ENCODE results near the gene MAP7.
A peak's percentile ranks its signal among the peaks of the same experiment; 100 is the strongest.
"Not testable (repeated sequence)": the region's sequence is repeated elsewhere in the genome, so short reads cannot be mapped to it uniquely, and the experiment has no call there.

MAP7 gene

DNA sequence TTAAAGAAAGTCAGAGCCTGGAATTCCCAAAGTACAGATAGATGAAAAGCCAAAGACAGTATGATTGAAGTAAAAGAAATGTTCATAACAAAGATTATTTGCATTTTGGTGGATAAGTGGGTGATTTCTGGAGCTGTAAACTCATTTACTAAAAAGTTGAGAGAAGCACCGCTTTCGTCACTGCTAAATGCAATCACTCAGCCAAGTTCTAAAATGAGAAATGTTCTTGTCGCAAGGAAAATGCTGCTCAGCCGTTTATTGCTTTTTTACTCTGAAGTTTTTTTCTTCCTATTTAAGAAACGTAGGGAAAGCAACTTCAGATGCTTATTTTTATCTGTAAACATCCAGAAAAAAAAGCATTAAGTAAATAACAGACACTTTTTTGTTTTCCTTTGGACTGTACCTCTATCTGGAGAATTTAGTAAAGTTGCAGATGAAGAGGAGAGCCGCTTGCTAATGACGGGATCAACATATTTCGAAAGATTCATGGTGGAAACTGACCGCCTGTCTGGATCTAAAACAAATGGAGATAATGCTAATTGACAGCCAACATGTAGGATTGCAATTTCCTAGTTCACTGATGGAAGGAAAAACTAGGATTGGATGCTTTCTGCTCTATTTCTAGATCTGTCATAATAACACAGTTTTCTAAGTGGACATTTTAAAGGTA, 166.8 kb downstream of the MAP7 start:
- TF ChIP-seq, protein P1, sequence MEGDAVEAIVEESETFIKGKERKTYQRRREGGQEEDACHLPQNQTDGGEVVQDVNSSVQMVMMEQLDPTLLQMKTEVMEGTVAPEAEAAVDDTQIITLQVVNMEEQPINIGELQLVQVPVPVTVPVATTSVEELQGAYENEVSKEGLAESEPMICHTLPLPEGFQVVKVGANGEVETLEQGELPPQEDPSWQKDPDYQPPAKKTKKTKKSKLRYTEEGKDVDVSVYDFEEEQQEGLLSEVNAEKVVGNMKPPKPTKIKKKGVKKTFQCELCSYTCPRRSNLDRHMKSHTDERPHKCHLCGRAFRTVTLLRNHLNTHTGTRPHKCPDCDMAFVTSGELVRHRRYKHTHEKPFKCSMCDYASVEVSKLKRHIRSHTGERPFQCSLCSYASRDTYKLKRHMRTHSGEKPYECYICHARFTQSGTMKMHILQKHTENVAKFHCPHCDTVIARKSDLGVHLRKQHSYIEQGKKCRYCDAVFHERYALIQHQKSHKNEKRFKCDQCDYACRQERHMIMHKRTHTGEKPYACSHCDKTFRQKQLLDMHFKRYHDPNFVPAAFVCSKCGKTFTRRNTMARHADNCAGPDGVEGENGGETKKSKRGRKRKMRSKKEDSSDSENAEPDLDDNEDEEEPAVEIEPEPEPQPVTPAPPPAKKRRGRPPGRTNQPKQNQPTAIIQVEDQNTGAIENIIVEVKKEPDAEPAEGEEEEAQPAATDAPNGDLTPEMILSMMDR (IDR thresholded peaks at IDR 0.05; ENCODE audit: insufficient read depth, low read depth, low read length, missing control alignments): no peak
- DNase-seq (ENCODE audit: low read depth): no peak
- H3K4me3 ChIP-seq (ENCODE audit: low read depth, low read length): no peak overlapping the region

GRCh38 chr6:136382676-136383252, 167.5 kb downstream of the MAP7 start:
- DNase-seq (ENCODE audit: low read depth): no peak
- TF ChIP-seq, protein P1 (IDR thresholded peaks at IDR 0.05; ENCODE audit: insufficient read depth, low read depth, low read length, missing control alignments): no peak
- H3K4me3 ChIP-seq (ENCODE audit: low read depth, low read length): no peak overlapping the region

DNA sequence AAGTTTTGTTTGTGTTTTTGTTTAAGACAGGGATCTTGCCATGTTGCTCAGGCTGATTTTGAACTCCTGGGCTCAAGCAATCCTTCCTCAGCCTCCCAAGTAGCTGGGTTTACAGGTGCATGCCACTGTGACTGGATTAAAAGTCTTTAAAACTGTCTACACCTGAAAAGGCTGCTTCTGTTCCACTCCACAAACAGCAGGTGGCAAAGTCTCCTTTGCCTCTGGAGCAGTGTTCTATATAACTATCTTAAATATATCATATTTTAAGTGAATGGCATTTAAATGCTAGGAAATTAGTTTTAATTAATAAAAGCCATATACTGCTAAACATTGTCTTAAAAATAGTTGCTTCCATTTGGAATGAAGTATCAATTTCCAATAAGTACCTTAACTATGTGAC, 171.3 kb downstream of the MAP7 start:
- H3K4me3 ChIP-seq (ENCODE audit: low read depth, low read length): no peak overlapping the region
- TF ChIP-seq, protein P1 (IDR thresholded peaks at IDR 0.05; ENCODE audit: insufficient read depth, low read depth, low read length, missing control alignments): no peak
- DNase-seq (ENCODE audit: low read depth): no peak

- not testable (repeated sequence) for H3K4me3 ChIP-seq (ENCODE audit: low read depth, low read length); DNase-seq (ENCODE audit: low read depth)
Observed at GRCh38 chr6:136375836-136376235, 174.4 kb downstream of the MAP7 start.

- DNase-seq (ENCODE audit: low read depth): no peak
- no peak overlapping the region for H3K4me3 ChIP-seq (ENCODE audit: low read depth, low read length)
- TF ChIP-seq, protein P1 (IDR thresholded peaks at IDR 0.05; ENCODE audit: insufficient read depth, low read depth, low read length, missing control alignments): no peak
Observed at GRCh38 chr6:136371959-136372358, 178.3 kb downstream of the MAP7 start.

- no peak overlapping the region for H3K4me3 ChIP-seq (ENCODE audit: low read depth, low read length)
- DNase-seq (ENCODE audit: low read depth): no peak
- TF ChIP-seq, protein P1 (IDR thresholded peaks at IDR 0.05; ENCODE audit: insufficient read depth, low read depth, low read length, missing control alignments): no peak
Observed at GRCh38 chr6:136370988-136371728, 179.1 kb downstream of the MAP7 start.

DNA sequence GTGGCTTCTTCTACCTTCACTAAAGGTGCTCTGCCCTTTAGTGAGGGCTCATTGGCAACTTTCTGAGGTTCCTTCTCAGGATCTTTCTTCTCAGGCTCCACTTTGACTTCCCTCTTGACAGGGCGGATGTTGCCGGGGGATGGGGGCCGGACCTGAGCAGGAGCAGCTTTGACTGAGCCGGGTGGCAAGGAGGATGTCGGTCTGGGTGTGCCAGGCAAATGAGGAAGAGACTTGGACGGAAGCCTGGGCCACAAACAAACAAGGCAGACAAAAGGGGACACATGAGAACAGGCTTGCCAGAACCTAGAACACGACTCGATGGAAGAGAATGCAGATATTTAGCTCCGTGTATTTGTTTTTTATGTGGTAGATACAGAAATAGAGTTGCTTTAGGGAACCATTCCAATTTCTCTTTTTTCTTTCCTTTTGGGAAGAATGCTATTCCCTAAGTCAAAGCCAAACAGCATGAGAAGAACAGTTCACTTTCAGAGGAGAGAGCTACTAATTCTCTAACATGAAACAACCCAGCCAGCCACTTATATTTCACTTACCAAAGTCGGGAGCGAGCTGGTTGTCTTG, 184.4 kb downstream of the MAP7 start:
- DNase-seq (ENCODE audit: low read depth): peak; percentile 46
- no peak overlapping the region for H3K4me3 ChIP-seq (ENCODE audit: low read depth, low read length)
- TF ChIP-seq, protein P1 (IDR thresholded peaks at IDR 0.05; ENCODE audit: insufficient read depth, low read depth, low read length, missing control alignments): no peak

Measured in GM12865 (cell line).